ENCODE results near the gene GREM2. TPM values are rescaled to one million over a fixed set of nuclear protein-coding genes. Genes with fewer than 3 reads are reported as not detected.

The GREM2 gene
- total and polyA plus RNA-seq, 2 experiments from 2014 or later, result 0.18 to 0.21 TPM

DNA sequence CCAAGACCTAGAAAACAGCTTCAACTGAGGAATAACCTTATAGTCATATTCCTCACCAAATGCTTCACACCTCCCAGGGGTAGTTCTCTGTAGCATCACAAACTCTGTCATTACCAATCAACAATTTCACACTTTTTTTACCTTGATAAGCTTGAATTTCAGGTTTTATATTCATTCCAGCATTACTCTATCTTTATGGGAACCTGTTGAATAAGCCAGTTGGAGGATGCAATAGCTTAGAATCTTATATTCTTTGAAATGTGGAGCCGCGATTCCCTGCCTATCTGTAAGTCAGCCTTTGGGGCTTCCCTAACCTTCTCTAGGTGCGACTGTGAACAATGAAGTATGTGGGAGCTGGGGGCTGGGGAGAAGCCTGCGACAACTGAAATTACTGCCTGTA lies 145.4 kb downstream of the GREM2 start (continued):
- TF ChIP-seq STAT1 (IDR thresholded peaks at IDR 0.05; ENCODE audit: unreplicated experiment) (no peak), NANOG (IDR thresholded peaks at IDR 0.05; ENCODE audit: borderline replicate concordance) (no peak), POLR2AphosphoS5 (IDR thresholded peaks at IDR 0.05; ENCODE audit: low read depth) (no peak), ZNF462 (CRISPR knock-in tag; IDR thresholded peaks at IDR 0.05) (no peak), CREB1 (CRISPR knock-in tag; IDR thresholded peaks at IDR 0.05; ENCODE audit: low read depth) (no peak)
- TF ChIP-seq, protein P1, sequence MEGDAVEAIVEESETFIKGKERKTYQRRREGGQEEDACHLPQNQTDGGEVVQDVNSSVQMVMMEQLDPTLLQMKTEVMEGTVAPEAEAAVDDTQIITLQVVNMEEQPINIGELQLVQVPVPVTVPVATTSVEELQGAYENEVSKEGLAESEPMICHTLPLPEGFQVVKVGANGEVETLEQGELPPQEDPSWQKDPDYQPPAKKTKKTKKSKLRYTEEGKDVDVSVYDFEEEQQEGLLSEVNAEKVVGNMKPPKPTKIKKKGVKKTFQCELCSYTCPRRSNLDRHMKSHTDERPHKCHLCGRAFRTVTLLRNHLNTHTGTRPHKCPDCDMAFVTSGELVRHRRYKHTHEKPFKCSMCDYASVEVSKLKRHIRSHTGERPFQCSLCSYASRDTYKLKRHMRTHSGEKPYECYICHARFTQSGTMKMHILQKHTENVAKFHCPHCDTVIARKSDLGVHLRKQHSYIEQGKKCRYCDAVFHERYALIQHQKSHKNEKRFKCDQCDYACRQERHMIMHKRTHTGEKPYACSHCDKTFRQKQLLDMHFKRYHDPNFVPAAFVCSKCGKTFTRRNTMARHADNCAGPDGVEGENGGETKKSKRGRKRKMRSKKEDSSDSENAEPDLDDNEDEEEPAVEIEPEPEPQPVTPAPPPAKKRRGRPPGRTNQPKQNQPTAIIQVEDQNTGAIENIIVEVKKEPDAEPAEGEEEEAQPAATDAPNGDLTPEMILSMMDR (conservative IDR thresholded peaks at IDR 0.05; ENCODE audit: low read depth in 2 of 2), result no peak

DNA sequence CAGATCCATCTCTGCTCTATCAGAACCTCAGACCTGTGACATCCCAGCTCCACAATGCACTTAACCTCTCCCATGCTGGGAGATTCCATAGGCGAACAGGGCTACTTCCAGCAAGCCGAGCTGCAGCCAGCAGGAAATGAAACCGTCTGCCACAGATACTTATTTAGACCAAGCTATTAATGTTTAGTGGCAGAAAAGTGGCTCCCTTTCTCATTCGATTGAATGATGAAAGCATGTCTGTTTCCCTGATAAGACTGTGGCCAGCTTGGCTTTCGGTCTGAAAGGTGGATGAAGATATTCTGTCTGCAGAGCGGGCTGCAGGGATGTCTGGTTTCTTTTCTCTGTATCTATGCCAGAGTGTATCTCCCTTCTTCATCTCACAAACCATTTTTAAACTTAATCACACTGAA lies 146.4 kb downstream of the GREM2 start:
- ATAC-seq, result peak; percentile 91
- no peak overlapping the region for H3K27ac ChIP-seq (ENCODE audit: low read depth)
- TF ChIP-seq POLR2AphosphoS5 (IDR thresholded peaks at IDR 0.05; ENCODE audit: low read depth) (no peak), CREB1 (CRISPR knock-in tag; IDR thresholded peaks at IDR 0.05; ENCODE audit: low read depth) (no peak), ZNF114 (CRISPR knock-in tag; IDR thresholded peaks at IDR 0.05) (no peak), ZNF331 (CRISPR knock-in tag; IDR thresholded peaks at IDR 0.05; ENCODE audit: low read depth) (no peak), ZNF462 (CRISPR knock-in tag; IDR thresholded peaks at IDR 0.05) (no peak)

More for the DNA sequence above, 146.4 kb downstream of the GREM2 start:
- Histone ChIP-seq H4K20me1 (replicated peaks; ENCODE audit: insufficient read depth) (no peaks in the 10 kb centered on the region), H3K4me2 (no peak overlapping the region), H3K79me2 (replicated peaks; ENCODE audit: insufficient read depth) (no peaks in the 10 kb centered on the region), H2AFZ (no peak overlapping the region), H3K4me3 (no peak overlapping the region), H3F3A (replicated peaks; ENCODE audit: low read depth) (no peaks in the 10 kb centered on the region), H3K4me1 (ENCODE audit: insufficient read depth) (no peaks in the 10 kb centered on the region), H3K36me3 (ENCODE audit: insufficient read depth) (no peaks in the 10 kb centered on the region), H3K27me3 (ENCODE audit: insufficient read depth) (no peaks in the 10 kb centered on the region), H3K9me2 (ENCODE audit: insufficient read depth) (no peaks in the 10 kb centered on the region)
- no peaks in the 10 kb centered on the region for H3K36me3 Mint-ChIP-seq (ENCODE audit: low read depth)
- H3K27ac Mint-ChIP-seq, result 0 out of 2 replicates have a peak overlapping the region, but pooled peaks have one; percentile 24
- H3K9me3 Mint-ChIP-seq, result no peaks in the 10 kb centered on the region
- no peaks in the 10 kb centered on the region for H3K27me3 Mint-ChIP-seq (ENCODE audit: insufficient read depth, low read depth, poor library complexity)
- peaks cover 17% of the 10 kb centered on the region for H3K4me1 Mint-ChIP-seq
- DNase-seq (ENCODE audit: low spot score), result peak; percentile 46
- no peak overlapping the region for H3K4me3 Mint-ChIP-seq
